ENCODE data around the gene NIN.

The NIN gene

DNA sequence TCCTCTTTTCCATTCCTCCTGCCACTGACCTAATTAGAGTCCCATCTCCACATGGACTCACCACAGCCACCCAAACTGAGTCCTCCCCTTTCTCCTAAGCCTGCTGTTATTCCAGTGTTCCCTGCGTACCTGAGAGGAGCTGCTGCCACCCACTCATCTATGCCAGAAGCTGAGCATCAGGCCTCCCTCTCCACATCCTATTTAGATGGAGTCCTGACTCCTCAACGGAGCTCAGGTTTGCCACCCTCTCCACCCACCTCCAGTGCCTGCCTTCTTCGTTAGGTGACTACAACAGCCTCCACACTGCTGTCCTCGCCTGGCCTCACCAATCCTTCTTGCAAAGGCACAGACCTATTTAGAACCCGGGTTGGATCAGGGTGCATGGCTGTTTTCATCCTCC is 25.7 kb upstream of the NIN start:
- in situ Hi-C loops (cut with HindIII; ENCODE audit: low sequenced_read_pairs), result no loop called here
- no peak overlapping the region for H3K4me3 ChIP-seq (ENCODE audit: low read depth, low read length)
- TF ChIP-seq, protein P1, sequence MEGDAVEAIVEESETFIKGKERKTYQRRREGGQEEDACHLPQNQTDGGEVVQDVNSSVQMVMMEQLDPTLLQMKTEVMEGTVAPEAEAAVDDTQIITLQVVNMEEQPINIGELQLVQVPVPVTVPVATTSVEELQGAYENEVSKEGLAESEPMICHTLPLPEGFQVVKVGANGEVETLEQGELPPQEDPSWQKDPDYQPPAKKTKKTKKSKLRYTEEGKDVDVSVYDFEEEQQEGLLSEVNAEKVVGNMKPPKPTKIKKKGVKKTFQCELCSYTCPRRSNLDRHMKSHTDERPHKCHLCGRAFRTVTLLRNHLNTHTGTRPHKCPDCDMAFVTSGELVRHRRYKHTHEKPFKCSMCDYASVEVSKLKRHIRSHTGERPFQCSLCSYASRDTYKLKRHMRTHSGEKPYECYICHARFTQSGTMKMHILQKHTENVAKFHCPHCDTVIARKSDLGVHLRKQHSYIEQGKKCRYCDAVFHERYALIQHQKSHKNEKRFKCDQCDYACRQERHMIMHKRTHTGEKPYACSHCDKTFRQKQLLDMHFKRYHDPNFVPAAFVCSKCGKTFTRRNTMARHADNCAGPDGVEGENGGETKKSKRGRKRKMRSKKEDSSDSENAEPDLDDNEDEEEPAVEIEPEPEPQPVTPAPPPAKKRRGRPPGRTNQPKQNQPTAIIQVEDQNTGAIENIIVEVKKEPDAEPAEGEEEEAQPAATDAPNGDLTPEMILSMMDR (IDR thresholded peaks at IDR 0.05; ENCODE audit: low read depth, low read length), result no peak
- no peak for DNase-seq (ENCODE audit: low read depth, low spot score)

- in situ Hi-C loops (cut with HindIII; ENCODE audit: low sequenced_read_pairs), result no loop called here
These were observed 24.6 kb upstream of the NIN start for GRCh38 chr14:50855558-50855957.

GRCh38 chr14:50854521-50854920 is 23.6 kb upstream of the NIN start:
- DNase-seq (ENCODE audit: low read depth, low spot score), result no peak
- in situ Hi-C loops (cut with HindIII; ENCODE audit: low sequenced_read_pairs), result no loop called here
- no peak overlapping the region for H3K4me3 ChIP-seq (ENCODE audit: low read depth, low read length)
- TF ChIP-seq, protein P1 (IDR thresholded peaks at IDR 0.05; ENCODE audit: low read depth, low read length), result no peak

More at GRCh38 chr14:50855558-50855957, 24.6 kb upstream of the NIN start:
- no peak overlapping the region for H3K4me3 ChIP-seq (ENCODE audit: low read depth, low read length)
- no peak for DNase-seq (ENCODE audit: low read depth, low spot score)
- TF ChIP-seq, protein P1 (IDR thresholded peaks at IDR 0.05; ENCODE audit: low read depth, low read length), result no peak

- no peak overlapping the region for H3K4me3 ChIP-seq (ENCODE audit: low read depth, low read length)
- in situ Hi-C loops (cut with HindIII; ENCODE audit: low sequenced_read_pairs), result no loop called here
- DNase-seq (ENCODE audit: low read depth, low spot score), result no peak
- TF ChIP-seq, protein P1 (IDR thresholded peaks at IDR 0.05; ENCODE audit: low read depth, low read length), result no peak
These were observed 22.9 kb upstream of the NIN start for GRCh38 chr14:50853891-50854290.

- in situ Hi-C loops (cut with HindIII; ENCODE audit: low sequenced_read_pairs), result no loop called here
- H3K4me3 ChIP-seq (ENCODE audit: low read depth, low read length), result no peak overlapping the region
- DNase-seq (ENCODE audit: low read depth, low spot score), result peak; percentile 79
- TF ChIP-seq, protein P1 (IDR thresholded peaks at IDR 0.05; ENCODE audit: low read depth, low read length), result no peak
These were observed 15.4 kb upstream of the NIN start for GRCh38 chr14:50846226-50846880.

- in situ Hi-C loops (cut with HindIII; ENCODE audit: low sequenced_read_pairs), result no loop called here
These were observed 14.2 kb upstream of the NIN start for GRCh38 chr14:50845166-50845565.

More at GRCh38 chr14:50845166-50845565, 14.2 kb upstream of the NIN start:
- DNase-seq (ENCODE audit: low read depth, low spot score), result no peak
- no peak overlapping the region for H3K4me3 ChIP-seq (ENCODE audit: low read depth, low read length)
- TF ChIP-seq, protein P1 (IDR thresholded peaks at IDR 0.05; ENCODE audit: low read depth, low read length), result no peak

Data from astrocyte of the spinal cord (primary cell).